NCI-H82 (cell line): ENCODE results near the gene DDRGK1.
"Not testable (repeated sequence)": the region's sequence is repeated elsewhere in the genome, so short reads cannot be mapped to it uniquely, and the experiment has no call there.

Experiments
- DNase-seq: peaks from one replicate; lab custom pipeline; 2025; lab: John Stamatoyannopoulos, UW

Gene DDRGK1

GRCh38 chr20:3215359-3215917 lies 11.0 kb upstream of the DDRGK1 start:
- DNase-seq, result not testable (repeated sequence)

DNA sequence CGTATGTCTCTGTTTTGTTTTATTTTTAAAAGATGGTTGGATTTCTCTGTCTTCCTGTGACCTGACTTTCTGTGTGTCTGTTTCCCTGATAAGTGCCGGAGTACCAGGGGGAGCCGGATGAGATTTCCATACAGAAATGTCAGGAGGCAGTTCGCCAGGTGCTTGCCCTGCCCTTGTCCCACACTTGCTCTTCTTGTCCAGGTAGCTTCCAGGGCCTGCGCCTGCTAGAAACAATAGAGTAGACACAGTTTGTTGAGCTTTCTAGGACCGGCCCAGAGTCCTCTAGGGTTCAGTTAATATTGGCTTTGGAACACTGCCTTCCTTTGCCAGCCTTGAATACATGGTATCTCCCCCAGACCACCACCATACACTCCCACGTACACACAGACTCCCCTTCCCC lies 8.7 kb upstream of the DDRGK1 start:
- DNase-seq, result no peak

- no peak for DNase-seq
These were observed 5.9 kb upstream of the DDRGK1 start for GRCh38 chr20:3210346-3210745.

GRCh38 chr20:3209946-3210317 lies 5.5 kb upstream of the DDRGK1 start:
- no peak for DNase-seq

- peak; percentile 71 for DNase-seq
These were observed 4.9 kb upstream of the DDRGK1 start, which contains the start of gene ITPA for GRCh38 chr20:3209257-3209945. Gene ITPA (plus strand): TSS chr20:3209498. CDS start chr20:3209552, 54 bp downstream.

GRCh38 chr20:3208786-3209256 lies 4.3 kb upstream of the DDRGK1 start:
- DNase-seq, result no peak

- DNase-seq, result peak; percentile 69
These were observed 963 bp downstream of the DDRGK1 start for GRCh38 chr20:3203315-3204123.

GRCh38 chr20:3202965-3203314 lies 1.5 kb downstream of the DDRGK1 start:
- no peak for DNase-seq

DNA sequence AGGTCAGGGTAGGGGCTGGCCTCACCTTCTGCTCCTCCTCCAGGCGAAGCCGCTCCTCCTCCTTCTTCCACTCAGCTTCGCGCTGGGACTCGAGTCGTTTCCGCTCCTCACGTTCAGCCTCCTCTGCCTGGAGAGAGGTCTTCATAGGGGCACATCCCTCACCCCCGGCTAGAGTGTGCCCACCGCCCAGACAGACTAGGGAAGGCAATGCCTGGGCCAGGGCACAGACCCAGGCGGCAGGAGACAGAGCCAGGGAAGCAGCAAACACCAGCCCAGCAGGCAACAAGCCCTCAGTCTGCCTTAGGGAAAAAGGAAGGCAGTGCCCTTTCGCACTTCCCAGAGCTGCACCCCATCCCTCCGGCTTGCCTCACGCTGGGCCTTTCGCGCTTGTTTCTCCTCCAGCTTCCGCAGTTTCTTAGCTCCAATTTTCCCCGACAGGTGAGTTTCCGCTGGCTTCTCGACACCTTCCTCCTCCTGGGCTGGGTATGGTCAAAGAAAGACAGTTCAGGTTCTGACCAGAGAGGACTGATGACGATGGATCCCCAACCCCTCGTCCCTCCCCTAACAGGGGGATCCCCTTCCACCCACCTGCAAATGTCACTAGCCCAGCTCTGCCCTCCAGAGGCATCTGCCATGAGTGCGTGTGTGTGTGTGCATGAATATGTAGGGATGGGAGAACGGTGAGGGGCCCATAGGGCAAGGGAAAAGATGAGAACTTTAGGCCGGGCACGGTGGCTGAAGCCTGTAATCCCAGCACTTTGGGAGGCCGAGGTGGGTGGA lies 4.3 kb downstream of the DDRGK1 start:
- DNase-seq, result no peak

- DNase-seq, result no peak
These were observed 5.3 kb downstream of the DDRGK1 start for GRCh38 chr20:3199206-3199605.

GRCh38 chr20:3195590-3196237 lies 8.8 kb downstream of the DDRGK1 start:
- DNase-seq, result no peak

GRCh38 chr20:3194617-3195280 lies 9.7 kb downstream of the DDRGK1 start:
- DNase-seq, result no peak

GRCh38 chr20:3193806-3194616 lies 10.5 kb downstream of the DDRGK1 start:
- no peak for DNase-seq

DNA sequence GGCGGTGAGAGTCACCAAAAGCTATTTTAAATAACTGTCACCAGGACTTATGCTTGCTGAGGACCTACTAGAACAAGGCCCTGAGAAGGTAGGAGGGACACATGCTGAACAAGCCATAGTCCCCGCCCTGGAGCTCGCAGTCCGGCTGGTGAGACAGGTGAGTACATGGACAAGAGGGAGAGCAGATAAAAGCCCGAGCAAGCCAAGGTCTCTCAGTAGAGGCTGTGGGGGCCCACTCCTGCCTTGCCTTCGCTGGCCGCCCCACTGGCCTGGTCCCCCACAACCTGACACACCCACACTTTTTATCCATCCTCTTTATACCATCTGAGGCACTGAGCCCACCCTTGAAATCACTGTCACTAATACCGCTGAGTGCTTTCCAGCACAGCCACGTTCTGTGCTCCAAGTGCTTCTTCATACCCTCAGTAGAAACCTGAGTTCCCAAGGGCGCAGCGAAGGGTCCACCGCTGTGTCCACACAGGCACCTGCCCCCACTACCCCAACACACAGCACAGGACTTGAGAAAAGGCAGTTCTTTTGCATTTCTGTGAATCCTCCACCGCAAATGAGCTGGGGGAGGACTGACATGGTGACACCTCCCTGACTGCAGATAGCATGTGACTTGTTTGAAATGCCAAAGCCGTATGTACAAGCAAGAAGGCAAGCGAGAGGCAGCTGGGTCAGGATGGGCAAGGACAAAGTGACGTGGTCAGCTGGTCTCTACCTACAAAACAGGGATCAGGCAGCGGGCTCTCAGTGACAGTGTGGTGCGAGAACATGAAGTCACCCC lies 12.1 kb downstream of the DDRGK1 start:
- no peak for DNase-seq

- DNase-seq, result no peak
These were observed 13.8 kb downstream of the DDRGK1 start for GRCh38 chr20:3190681-3191111.

DNA sequence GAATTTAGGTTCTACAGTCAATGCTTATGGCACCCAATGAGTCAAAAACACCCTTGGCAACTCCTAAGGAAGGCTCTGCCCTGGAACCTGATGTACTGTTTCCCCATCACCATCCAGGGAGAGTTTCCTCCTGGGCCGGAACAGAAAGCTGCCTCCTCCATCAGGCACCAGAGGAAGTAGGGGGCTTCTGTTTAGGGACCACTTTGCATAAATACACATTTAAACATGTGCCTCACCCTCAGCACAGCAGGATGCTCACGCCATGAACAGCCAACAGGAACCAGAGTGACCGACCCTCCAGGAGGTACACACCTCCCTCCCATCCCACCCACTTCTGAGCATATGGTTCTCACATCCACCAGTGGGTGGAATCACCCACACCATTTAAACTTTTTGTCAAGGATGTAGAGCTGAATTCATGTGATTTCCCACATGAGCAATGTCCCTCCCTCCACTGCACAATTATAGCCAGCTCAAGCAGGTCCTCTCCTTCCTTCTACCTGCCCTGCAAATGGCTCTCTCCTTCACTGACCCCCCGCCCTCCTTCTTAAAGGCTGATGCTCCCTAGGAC lies 14.8 kb downstream of the DDRGK1 start:
- no peak for DNase-seq

- DNase-seq, result no peak
These were observed 15.6 kb downstream of the DDRGK1 start for GRCh38 chr20:3188823-3189413.

DNA sequence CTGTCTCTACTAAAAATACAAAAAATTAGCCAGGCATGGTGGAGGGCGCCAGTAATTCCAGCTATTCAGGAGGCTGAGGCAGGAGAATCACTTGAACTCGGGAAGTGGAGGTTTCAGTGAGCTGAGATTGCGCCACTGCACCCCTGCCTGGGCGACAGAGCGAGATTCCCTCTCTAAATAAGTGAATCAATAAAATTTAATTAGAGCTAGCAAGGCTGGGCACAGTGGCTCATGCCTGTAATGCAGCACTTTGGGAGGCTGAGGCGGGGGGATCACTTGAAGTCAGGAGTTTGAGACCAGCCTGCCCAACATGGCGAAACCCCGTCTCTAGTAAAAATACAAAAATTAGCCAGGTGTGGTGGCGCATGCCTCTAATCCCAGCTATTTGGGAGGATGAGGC lies 16.6 kb downstream of the DDRGK1 start:
- not testable (repeated sequence) for DNase-seq
